HEK293 (cell line): Measurements from ENCODE around the gene MOGAT3.

ENCODE experiments used
- GLI4 ChIP-seq: fragments of 450-650 bp; formaldehyde crosslinking; IDR thresholded peaks from 2 replicates; pipeline ENCODE4 v1.5.1; 2016; ENCODE audit warnings: missing biosample characterization, missing genetic modification characterization
- GLIS2 ChIP-seq: fragments of 450-650 bp; formaldehyde crosslinking; IDR thresholded peaks from 2 replicates; pipeline ENCODE4 v1.5.1; 2016; ENCODE audit warnings: missing biosample characterization, missing genetic modification characterization
- KLF16 ChIP-seq: fragments of 450-650 bp; formaldehyde crosslinking; IDR thresholded peaks from 2 replicates; pipeline ENCODE4 v1.5.1; 2017; ENCODE audit warnings: missing biosample characterization, missing genetic modification characterization
- MYNN ChIP-seq: fragments of 450-650 bp; formaldehyde crosslinking; IDR thresholded peaks from 2 replicates; pipeline ENCODE4 v1.5.1; 2016; ENCODE audit warnings: missing biosample characterization, missing genetic modification characterization, borderline replicate concordance
- PATZ1 ChIP-seq: fragments of 450-650 bp; formaldehyde crosslinking; IDR thresholded peaks from 2 replicates; pipeline ENCODE4 v1.5.1; 2016; ENCODE audit warnings: missing biosample characterization, missing genetic modification characterization
- PRDM10 ChIP-seq: fragments of 450-650 bp; formaldehyde crosslinking; IDR thresholded peaks from 2 replicates; pipeline ENCODE4 v1.5.1; 2016; ENCODE audit warnings: missing biosample characterization, missing genetic modification characterization
- PRDM2 ChIP-seq: fragments of 450-650 bp; formaldehyde crosslinking; IDR thresholded peaks from 2 replicates; pipeline ENCODE4 v1.5.1; 2016; ENCODE audit warnings: missing biosample characterization, missing genetic modification characterization, borderline replicate concordance
- ZBTB20 ChIP-seq: fragments of 450-650 bp; formaldehyde crosslinking; IDR thresholded peaks from 2 replicates; pipeline ENCODE4 v1.5.1; 2016; ENCODE audit warnings: missing biosample characterization, missing genetic modification characterization
- ZFHX2 ChIP-seq: fragments of 450-650 bp; formaldehyde crosslinking; conservative IDR thresholded peaks from 2 replicates; pipeline ENCODE4 v1.5.1; 2016; ENCODE audit warnings: missing biosample characterization, missing genetic modification characterization
- ZIC2 ChIP-seq: fragments of 450-650 bp; formaldehyde crosslinking; IDR thresholded peaks from 2 replicates; pipeline ENCODE4 v1.5.1; 2016; ENCODE audit warnings: missing biosample characterization, missing genetic modification characterization
- ZNF184 ChIP-seq: fragments of 450-650 bp; IDR thresholded peaks from 2 replicates; pipeline ENCODE4 v1.5.1; 2018; ENCODE audit warnings: missing biosample characterization, mild to moderate bottlenecking, missing genetic modification characterization
- ZNF280D ChIP-seq: fragments of 450-650 bp; formaldehyde crosslinking; IDR thresholded peaks from 2 replicates; pipeline ENCODE4 v1.5.1; 2016; ENCODE audit warnings: missing biosample characterization, missing genetic modification characterization
- ZNF324 ChIP-seq: fragments of 450-650 bp; formaldehyde crosslinking; IDR thresholded peaks from 2 replicates; pipeline ENCODE4 v1.5.1; 2016; ENCODE audit warnings: missing biosample characterization, missing genetic modification characterization
- ZNF335 ChIP-seq: fragments of 450-650 bp; formaldehyde crosslinking; conservative IDR thresholded peaks from 2 replicates; pipeline ENCODE4 v1.5.1; 2016; ENCODE audit warnings: missing biosample characterization, missing genetic modification characterization
- ZNF362 ChIP-seq: fragments of 450-650 bp; formaldehyde crosslinking; IDR thresholded peaks from 2 replicates; pipeline ENCODE4 v1.5.1; 2016; ENCODE audit warnings: missing biosample characterization, missing genetic modification characterization
- ZNF391 ChIP-seq: fragments of 450-650 bp; formaldehyde crosslinking; IDR thresholded peaks from 2 replicates; pipeline ENCODE4 v1.5.1; 2016; ENCODE audit warnings: low read depth, missing biosample characterization, missing genetic modification characterization, borderline replicate concordance
- ZNF501 ChIP-seq: fragments of 450-650 bp; formaldehyde crosslinking; IDR thresholded peaks from 2 replicates; pipeline ENCODE4 v1.5.1; 2016; ENCODE audit warnings: missing biosample characterization, missing genetic modification characterization
- ZNF529 ChIP-seq: fragments of 450-650 bp; formaldehyde crosslinking; IDR thresholded peaks from 2 replicates; pipeline ENCODE4 v1.5.1; 2017; ENCODE audit warnings: missing genetic modification characterization, missing biosample characterization; ENCODE audit not compliant: insufficient replicate concordance
- ZNF544 ChIP-seq: fragments of 450-650 bp; formaldehyde crosslinking; IDR thresholded peaks from 2 replicates; pipeline ENCODE4 v1.5.0; 2017; ENCODE audit warnings: missing biosample characterization, missing genetic modification characterization
- ZNF571 ChIP-seq: fragments of 450-650 bp; formaldehyde crosslinking; IDR thresholded peaks from 2 replicates; pipeline ENCODE4 v1.5.0; 2017; ENCODE audit warnings: missing biosample characterization, missing genetic modification characterization
- ZNF596 ChIP-seq: fragments of 450-650 bp; IDR thresholded peaks from 2 replicates; pipeline ENCODE4 v1.5.0; 2018; ENCODE audit warnings: missing biosample characterization, mild to moderate bottlenecking, missing genetic modification characterization, moderate library complexity
- ZNF704 ChIP-seq: fragments of 450-650 bp; formaldehyde crosslinking; IDR thresholded peaks from 2 replicates; pipeline ENCODE4 v1.5.1; 2016; ENCODE audit warnings: missing biosample characterization, missing genetic modification characterization

The MOGAT3 gene

GRCh38 chr7:101153969-101154692 is 46.7 kb downstream of the MOGAT3 start, which contains the start of gene AP1S1 (continued):
- no peak for TF ChIP-seq ZNF596 (tag by site-specific recombination)
- TF ChIP-seq MYNN (tag by site-specific recombination): peak; percentile 97
- no peak for TF ChIP-seq ZNF529 (tag by site-specific recombination)
- TF ChIP-seq ZIC2: peak; percentile 60
- peak; percentile 68 for TF ChIP-seq PRDM10 (tag by site-specific recombination)
- TF ChIP-seq PATZ1 (tag by site-specific recombination): peak; percentile 77
- TF ChIP-seq ZFHX2: peak; percentile 96
- TF ChIP-seq ZNF280D (tag by site-specific recombination): no peak
- TF ChIP-seq ZNF544 (tag by site-specific recombination): no peak
- peak; percentile 73 for TF ChIP-seq ZNF335 (tag by site-specific recombination)
- TF ChIP-seq ZNF704 (tag by site-specific recombination): no peak
- no peak for TF ChIP-seq ZBTB20 (tag by site-specific recombination)
- TF ChIP-seq GLI4 (tag by site-specific recombination): peak; percentile 14; the same call in 1 of the 2 replicates
- peak; percentile 86 for TF ChIP-seq GLIS2 (tag by site-specific recombination)
- no peak for TF ChIP-seq ZNF391
- TF ChIP-seq PRDM2 (tag by site-specific recombination): no peak
- TF ChIP-seq ZNF184: no peak
- no peak for TF ChIP-seq ZNF362 (tag by site-specific recombination)
- TF ChIP-seq ZNF324 (tag by site-specific recombination): peak; percentile 74; the same call in 1 of the 2 replicates
- TF ChIP-seq KLF16: peak; percentile 49
- peak; percentile 68; the same call in 1 of the 2 replicates for TF ChIP-seq ZNF501 (tag by site-specific recombination)
- TF ChIP-seq ZNF571 (tag by site-specific recombination): no peak
